ENCODE results near the gene SPACA6. TPM values are rescaled to one million over a fixed set of nuclear protein-coding genes. Genes with fewer than 3 reads are reported as not detected.

Gene SPACA6
- total and polyA plus RNA-seq, 2 of the 8 experiments (the other 6 are each of a cell fraction or from before 2014, with no cell fraction given): 7.1 to 7.5 TPM

DNA sequence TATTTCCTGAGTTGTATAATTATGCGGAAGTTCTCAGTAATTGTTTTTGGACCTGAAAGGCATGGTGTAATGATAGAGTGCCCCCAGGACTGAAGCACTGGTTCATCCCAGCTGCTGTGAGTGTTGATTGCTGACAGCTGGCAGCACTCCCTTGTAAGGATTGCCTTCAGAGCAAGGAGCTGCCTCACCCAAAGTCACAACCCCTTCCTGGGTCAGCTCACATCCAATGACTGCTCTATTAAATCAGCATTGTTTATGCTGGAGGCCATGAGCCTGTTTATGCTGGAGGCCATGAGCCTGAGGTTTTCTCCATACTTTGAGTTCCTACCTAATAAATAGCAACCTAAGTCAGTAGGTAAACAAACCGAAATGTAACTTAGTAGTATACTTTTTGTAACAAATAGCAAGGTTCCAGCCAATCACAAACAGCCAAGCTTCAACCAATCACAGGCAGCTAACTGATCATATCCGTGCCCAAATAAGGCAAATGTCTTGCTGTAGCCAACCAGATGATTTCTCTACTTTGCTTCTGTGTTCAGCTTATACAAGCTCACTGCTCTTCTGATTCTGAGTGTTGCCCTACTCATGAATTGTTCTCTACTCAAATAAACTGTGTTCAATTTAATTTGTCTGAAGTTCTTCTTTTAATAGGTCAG is 11.7 kb upstream of the SPACA6 start:
- FAIRE-seq: no peak

More for the DNA sequence above, 11.7 kb upstream of the SPACA6 start:
- no peaks in the 10 kb centered on the region for H3K79me1 ChIP-seq (ENCODE audit: low read depth, low read length)
- H2AK5ac ChIP-seq (ENCODE audit: low read depth, low read length): no peak overlapping the region
- H3K36me3 ChIP-seq (ENCODE audit: control insufficient read depth in 2 of 4, insufficient read depth in 4 of 4, low read length in 3 of 4): no peaks in the 10 kb centered on the region
- H3K27ac ChIP-seq (ENCODE audit: low read depth, low read length): no peak overlapping the region
- DNase-seq (ENCODE audit: low read depth in 1 of 2, low spot score in 2 of 2): no peak
- no peak overlapping the region for H3K4me3 ChIP-seq (ENCODE audit: extremely low read depth in 1 of 4, insufficient read depth in 2 of 4, low read depth in 3 of 4, low read length in 4 of 4)
- H3K14ac ChIP-seq (ENCODE audit: insufficient read length): no peak overlapping the region
- 0 out of 7 replicates have a peak, but pooled peaks cover 0 to 4% (median 0%) of the 10 kb centered on the region in 4 experiments for H3K27me3 ChIP-seq (replicated peaks in 1 of 4; ENCODE audit: control insufficient read depth in 3 of 4, extremely low read depth in 1 of 4, insufficient read depth in 3 of 4, low read length in 3 of 4)
- no peak overlapping the region for H2BK20ac ChIP-seq (ENCODE audit: low read length)
- H3K4me2 ChIP-seq (ENCODE audit: insufficient read depth in 1 of 2, low read depth in 2 of 2, low read length in 2 of 2): no peak overlapping the region
- TF ChIP-seq SRF (IDR thresholded peaks at IDR 0.05; ENCODE audit: low read depth, low read length) (peak; percentile 95), EZH2 (IDR thresholded peaks at IDR 0.05; ENCODE audit: low read depth, low read length, severe bottlenecking) (no peak)
- H3K23me2 ChIP-seq (ENCODE audit: low read depth, low read length): no peaks in the 10 kb centered on the region
- no peak overlapping the region for H2BK12ac ChIP-seq (ENCODE audit: low read depth, low read length)
- no peak overlapping the region for H2BK5ac ChIP-seq (ENCODE audit: low read depth, low read length)
- H3K4ac ChIP-seq (replicated peaks; ENCODE audit: insufficient read length, low read depth, low read length): no peak overlapping the region
- 73% methylated on average over 3 of the region's 3 CpGs; no CpG with 5 or more reads in 1 of the 2 experiments for WGBS, 2 experiments (ENCODE audit: extremely low coverage in 1 of 2, insufficient coverage in 1 of 2, insufficient read length in 1 of 2, insufficient replicate concordance in 2 of 2, low coverage in 1 of 2, low lambda C conversion rate in 2 of 2, missing lambda C conversion rate in 1 of 2)
- H4K20me1 ChIP-seq (replicated peaks in 1 of 2; ENCODE audit: control insufficient read depth in 1 of 2, insufficient read depth in 2 of 2, low read length in 2 of 2): no peaks in the 10 kb centered on the region
- H3K9me3 ChIP-seq (ENCODE audit: insufficient read depth in 2 of 2, low read depth in 1 of 2, low read length in 1 of 2): peaks cover 6 to 11% of the 10 kb centered on the region in 2 experiments; a peak in 3 of 4 replicates
- no peak overlapping the region for H2BK120ac ChIP-seq (replicated peaks; ENCODE audit: low read depth, low read length)
- no peak overlapping the region for H2AFZ ChIP-seq (ENCODE audit: low read length)
- H4K91ac ChIP-seq (replicated peaks; ENCODE audit: insufficient read length, low read length): no peak overlapping the region
- H3K4me1 ChIP-seq (replicated peaks in 1 of 4; ENCODE audit: control insufficient read depth in 3 of 4, insufficient read depth in 4 of 4, low read length in 3 of 4): no peaks in the 10 kb centered on the region
- no peak overlapping the region for H3K18ac ChIP-seq (ENCODE audit: extremely low read depth, low read length)
- H2BK15ac ChIP-seq (ENCODE audit: low read length): no peak overlapping the region
- no peaks in the 10 kb centered on the region; a peak in 1 of 4 replicates for H3K79me2 ChIP-seq (ENCODE audit: control insufficient read depth in 1 of 2, insufficient read depth in 2 of 2, low read length in 2 of 2)
- no peak overlapping the region for H4K5ac ChIP-seq (ENCODE audit: insufficient read length, low read depth, low read length)
- POLR2A ChIA-PET (ENCODE audit: partially characterized antibody): no interaction called here
- no peak overlapping the region for H3K23ac ChIP-seq (ENCODE audit: insufficient read length)
- no peak overlapping the region for H3K9ac ChIP-seq (replicated peaks in 1 of 4; ENCODE audit: extremely low read depth in 1 of 4, low read depth in 3 of 4, low read length in 3 of 4)
- CTCF ChIA-PET (ENCODE audit: partially characterized antibody): interaction anchor here (1.2 to 3.1 kb wide), 3 partner anchors 20 to 284 kb away, joined by 3 to 11 read pairs (median 4); no protein-coding TSS in a partner anchor
- no peak overlapping the region for H4K8ac ChIP-seq (ENCODE audit: extremely low read depth, insufficient read depth, low read length)
- H3K56ac ChIP-seq (replicated peaks; ENCODE audit: insufficient read length, low read depth, low read length): no peak overlapping the region
